ENCODE measurements around the gene GATAD2B.

DNA sequence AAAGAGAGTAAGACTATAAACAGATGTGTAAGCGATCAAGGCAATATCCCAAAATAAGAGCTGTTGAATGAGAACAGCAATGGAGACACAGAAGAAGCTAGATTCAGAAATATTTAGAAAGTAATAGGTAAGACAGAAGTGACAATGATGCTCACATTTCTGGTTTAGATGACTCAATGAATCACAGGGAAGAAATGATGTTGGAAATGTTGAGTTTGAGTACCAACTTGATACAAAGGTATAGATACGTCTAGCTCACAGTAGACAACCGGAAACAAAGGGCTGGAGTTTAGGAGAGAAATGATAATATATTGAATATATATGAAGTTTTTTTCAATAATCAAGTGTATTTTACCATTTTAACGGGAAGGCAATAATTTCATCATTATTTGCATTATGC is 6.5 kb downstream of the GATAD2B start:
- TF ChIP-seq EZH2 (IDR thresholded peaks at IDR 0.05) (no peak), POLR2AphosphoS5 (IDR thresholded peaks at IDR 0.05; ENCODE audit: borderline replicate concordance, low read depth, low read length) (no peak)
